Ectodermal cell (in vitro differentiated cells): ENCODE data around the gene CLCN3.
"Not testable (repeated sequence)": the region's sequence is repeated elsewhere in the genome, so short reads cannot be mapped to it uniquely, and the experiment has no call there.

Experiments used
- H3K27ac ChIP-seq: 2 replicates; pipeline ENCODE4 v1.7.0; 2013; ENCODE audit warnings: mild to moderate bottlenecking, low read depth, low read length; ENCODE audit not compliant: insufficient read depth, poor library complexity, severe bottlenecking
- H3K27me3 ChIP-seq: 2 replicates; pipeline ENCODE4 v1.7.0; 2013; ENCODE audit warnings: mild to moderate bottlenecking, low read length; ENCODE audit not compliant: insufficient read depth, control insufficient read depth, poor library complexity, severe bottlenecking
- H3K36me3 ChIP-seq: one replicate; pipeline ENCODE4 v1.7.0; 2013; ENCODE audit warnings: low read length; ENCODE audit not compliant: control insufficient read depth, insufficient read depth
- H3K4me1 ChIP-seq: one replicate; pipeline ENCODE4 v1.7.0; 2013; ENCODE audit warnings: low read length; ENCODE audit not compliant: control insufficient read depth, insufficient read depth
- H3K4me3 ChIP-seq: 2 replicates; pipeline ENCODE4 v1.7.0; 2013; ENCODE audit warnings: low read depth, low read length, control low read depth; ENCODE audit not compliant: insufficient read depth
- H3K9me3 ChIP-seq: 2 replicates; pipeline ENCODE4 v1.7.0; 2013; ENCODE audit warnings: mild to moderate bottlenecking, low read length, moderate library complexity; ENCODE audit not compliant: control insufficient read depth
- WGBS, 2 experiments: methylation state at CpG; one replicate each; pipeline ENCODE4 v1.1.7; 2013; ENCODE audit warnings: missing lambda C conversion rate in 2 of 2; 5-methylcytosine and 5-hydroxymethylcytosine counted together

CLCN3 gene

DNA sequence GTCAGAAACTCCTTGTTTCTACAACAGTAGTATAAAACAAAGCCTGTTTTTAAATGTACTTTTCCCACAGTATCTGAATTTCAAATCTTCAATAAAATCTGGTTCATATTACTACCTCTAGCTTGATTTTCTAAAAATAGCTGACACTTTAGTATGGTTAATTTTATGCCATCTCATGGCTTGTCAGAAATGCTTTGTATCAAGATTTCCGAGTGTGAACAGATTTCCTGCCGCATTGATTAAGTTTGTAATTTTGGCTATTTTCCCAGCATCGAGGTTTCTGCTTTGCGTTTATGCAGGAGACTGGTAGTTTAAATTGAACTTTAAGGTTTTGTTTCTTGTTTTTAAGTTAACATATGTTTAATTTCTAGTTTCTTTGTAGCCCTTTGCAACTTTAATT, 44.2 kb downstream of the CLCN3 start:
- WGBS, 2 experiments, result 96 to 98% methylated on average over 4 of the region's 4 CpGs

DNA sequence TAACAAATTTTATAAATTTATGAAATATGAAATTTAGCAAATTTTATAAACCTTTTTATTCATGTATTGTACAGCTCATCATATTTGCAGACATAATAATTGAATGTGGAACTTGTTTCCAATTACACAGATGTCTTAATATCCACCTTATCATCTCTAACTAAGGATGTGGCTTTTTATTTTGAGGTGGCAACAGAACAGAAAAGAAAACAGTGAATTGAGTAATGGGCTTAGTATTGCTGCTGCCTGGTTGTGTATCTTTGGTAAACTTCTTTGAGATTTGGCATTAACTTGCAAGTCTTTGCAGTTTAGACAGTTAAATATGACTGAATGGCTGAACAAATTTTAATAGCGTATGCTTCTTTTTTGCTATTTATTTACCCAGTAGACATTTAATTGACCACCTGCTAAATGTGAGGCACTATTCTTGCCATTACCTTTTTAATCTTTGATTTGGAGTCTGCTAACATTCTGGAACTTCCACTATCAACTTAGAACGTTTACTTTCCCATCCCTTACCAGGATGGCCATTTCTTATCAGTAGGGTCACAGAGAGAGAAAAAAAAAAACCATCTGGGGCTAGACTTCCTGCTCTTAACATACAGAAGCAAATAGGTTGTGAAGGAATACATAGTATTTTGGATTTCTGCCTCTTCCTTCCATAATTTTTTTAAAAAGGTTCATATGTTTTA, 44.8 kb downstream of the CLCN3 start:
- Histone ChIP-seq H3K27me3 (no peaks in the 10 kb centered on the region), H3K4me3 (no peak overlapping the region), H3K4me1 (no peaks in the 10 kb centered on the region), H3K36me3 (no peaks in the 10 kb centered on the region), H3K27ac (no peak overlapping the region), H3K9me3 (no peaks in the 10 kb centered on the region)
- 93 to 100% methylated on average over 1 to 2 of the region's 2 CpGs for WGBS, 2 experiments

More for the DNA sequence above, 44.2 kb downstream of the CLCN3 start:
- H3K27me3 ChIP-seq, result no peaks in the 10 kb centered on the region
- H3K4me1 ChIP-seq, result no peaks in the 10 kb centered on the region
- no peak overlapping the region for H3K4me3 ChIP-seq
- no peak overlapping the region for H3K27ac ChIP-seq
- no peaks in the 10 kb centered on the region for H3K9me3 ChIP-seq
- H3K36me3 ChIP-seq, result no peaks in the 10 kb centered on the region

DNA sequence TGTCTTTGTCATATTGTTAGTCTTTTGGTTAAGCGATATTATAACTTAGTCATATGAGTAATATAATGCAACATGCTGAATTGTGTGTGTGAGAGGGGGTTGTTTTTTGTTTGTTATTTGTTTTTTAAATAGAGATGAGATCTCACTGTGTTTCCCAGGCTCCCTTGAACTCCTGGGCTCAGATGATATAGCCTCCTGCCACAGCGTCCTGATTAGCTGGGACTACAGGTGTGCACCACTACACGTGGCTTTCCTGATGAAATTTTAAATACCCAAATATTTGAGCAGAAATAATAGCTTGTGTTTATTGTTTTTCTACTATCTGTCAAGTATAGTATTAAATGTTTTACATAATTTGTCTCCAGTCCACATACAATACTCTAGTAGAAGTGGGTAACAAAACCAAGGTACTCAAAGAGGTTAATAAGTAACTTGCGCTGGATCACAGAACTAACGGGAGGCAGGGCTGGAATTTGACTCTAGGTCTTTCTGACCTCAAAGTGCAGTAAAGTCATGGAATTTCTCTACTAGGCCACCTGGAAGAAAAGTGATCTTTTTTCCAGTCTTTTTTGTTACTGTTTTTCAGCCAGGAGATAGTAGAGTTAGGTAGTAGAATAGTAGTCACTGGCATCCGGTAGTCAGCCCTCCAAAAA, 47.8 kb downstream of the CLCN3 start:
- H3K9me3 ChIP-seq, result no peaks in the 10 kb centered on the region
- no peaks in the 10 kb centered on the region for H3K27me3 ChIP-seq
- no peaks in the 10 kb centered on the region for H3K4me1 ChIP-seq
- H3K36me3 ChIP-seq, result no peaks in the 10 kb centered on the region
- H3K27ac ChIP-seq, result no peak overlapping the region
- H3K4me3 ChIP-seq, result no peak overlapping the region
- WGBS, 2 experiments, result 91 to 96% methylated on average over 4 to 6 of the region's 6 CpGs

DNA sequence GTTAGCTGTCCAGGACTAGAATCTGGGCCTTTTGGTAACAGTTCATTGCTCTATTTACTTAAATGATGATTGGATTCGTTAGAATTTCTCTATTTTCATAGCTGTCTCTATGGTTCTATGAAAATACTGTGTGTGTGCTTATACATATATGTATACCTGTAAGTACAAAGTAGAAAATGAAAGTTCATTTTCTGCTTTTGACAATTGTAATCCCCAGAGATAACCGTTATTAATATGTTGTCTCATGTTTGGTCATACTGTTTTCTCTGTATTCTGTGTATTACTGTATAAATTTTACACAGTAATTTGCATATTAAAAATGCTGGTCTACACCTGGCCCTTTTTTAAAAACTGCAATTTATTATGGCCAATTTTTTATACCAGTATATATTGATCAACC, 55.4 kb downstream of the CLCN3 start:
- H3K27ac ChIP-seq, result no peak overlapping the region
- 100% methylated on average over 1 of the region's 2 CpGs; no CpG with 5 or more reads in 1 of the 2 experiments for WGBS, 2 experiments
- no peaks in the 10 kb centered on the region for H3K9me3 ChIP-seq
- peaks cover 8% of the 10 kb centered on the region for H3K36me3 ChIP-seq
- H3K4me3 ChIP-seq, result no peak overlapping the region
- no peaks in the 10 kb centered on the region for H3K27me3 ChIP-seq
- no peaks in the 10 kb centered on the region for H3K4me1 ChIP-seq

DNA sequence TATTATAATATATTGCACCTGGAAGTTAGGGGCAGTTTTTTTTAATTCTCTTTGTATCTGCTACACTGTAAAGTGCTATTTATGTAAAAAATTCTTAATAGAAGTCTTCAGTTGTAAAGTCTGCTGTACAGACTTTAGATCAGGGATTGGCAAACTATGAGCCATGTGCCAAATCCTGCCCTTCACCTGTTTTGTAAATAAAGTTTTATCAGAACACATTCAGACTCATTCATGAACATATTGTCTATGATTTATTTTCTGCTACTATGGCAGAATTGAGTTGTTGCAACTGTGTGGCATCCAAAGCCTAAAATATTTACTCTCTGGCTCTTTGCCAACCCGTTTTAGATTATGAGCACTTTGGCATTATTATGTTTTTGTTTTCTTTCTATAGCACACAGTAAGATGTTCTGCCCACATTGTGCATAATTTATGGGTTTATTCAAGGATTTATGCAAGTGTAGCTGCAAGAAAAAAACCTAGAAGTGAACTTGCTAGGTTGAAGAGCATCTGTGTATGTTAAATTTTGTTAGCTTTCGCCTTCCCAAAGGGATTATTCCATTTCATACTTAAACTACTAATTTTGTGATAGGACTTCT, 56.9 kb downstream of the CLCN3 start:
- Histone ChIP-seq H3K4me1 (no peaks in the 10 kb centered on the region), H3K4me3 (no peak overlapping the region)
- 89 to 97% methylated on average over 1 to 2 of the region's 2 CpGs for WGBS, 2 experiments

DNA sequence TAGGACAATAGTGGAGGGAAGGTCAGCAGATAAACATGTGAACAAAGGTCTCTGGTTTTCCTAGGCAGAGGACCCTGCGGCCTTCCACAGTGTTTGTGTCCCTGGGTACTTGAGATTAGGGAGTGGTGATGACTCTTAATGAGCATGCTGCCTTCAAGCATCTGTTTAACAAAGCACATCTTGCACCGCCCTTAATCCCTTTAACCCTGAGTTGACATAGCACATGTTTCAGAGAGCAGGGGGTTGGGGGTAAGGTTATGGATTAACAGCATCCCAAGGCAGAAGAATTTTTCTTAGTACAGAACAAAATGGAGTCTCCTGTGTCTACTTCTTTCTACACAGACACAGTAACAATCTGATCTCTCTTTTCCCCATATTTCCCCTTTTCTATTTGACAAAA, 58.1 kb downstream of the CLCN3 start:
- H3K4me3 ChIP-seq, H3K27ac ChIP-seq, H3K4me1 ChIP-seq, H3K27me3 ChIP-seq, H3K9me3 ChIP-seq: not testable (repeated sequence)
- peaks cover 11% of the 10 kb centered on the region for H3K36me3 ChIP-seq
- no CpG with 5 or more reads among the region's 2 CpGs for WGBS, 2 experiments

More for the DNA sequence above, 56.9 kb downstream of the CLCN3 start:
- H3K36me3 ChIP-seq, result peaks cover 11% of the 10 kb centered on the region
- H3K27ac ChIP-seq, result no peak overlapping the region
- H3K27me3 ChIP-seq, result no peaks in the 10 kb centered on the region
- H3K9me3 ChIP-seq, result no peaks in the 10 kb centered on the region

DNA sequence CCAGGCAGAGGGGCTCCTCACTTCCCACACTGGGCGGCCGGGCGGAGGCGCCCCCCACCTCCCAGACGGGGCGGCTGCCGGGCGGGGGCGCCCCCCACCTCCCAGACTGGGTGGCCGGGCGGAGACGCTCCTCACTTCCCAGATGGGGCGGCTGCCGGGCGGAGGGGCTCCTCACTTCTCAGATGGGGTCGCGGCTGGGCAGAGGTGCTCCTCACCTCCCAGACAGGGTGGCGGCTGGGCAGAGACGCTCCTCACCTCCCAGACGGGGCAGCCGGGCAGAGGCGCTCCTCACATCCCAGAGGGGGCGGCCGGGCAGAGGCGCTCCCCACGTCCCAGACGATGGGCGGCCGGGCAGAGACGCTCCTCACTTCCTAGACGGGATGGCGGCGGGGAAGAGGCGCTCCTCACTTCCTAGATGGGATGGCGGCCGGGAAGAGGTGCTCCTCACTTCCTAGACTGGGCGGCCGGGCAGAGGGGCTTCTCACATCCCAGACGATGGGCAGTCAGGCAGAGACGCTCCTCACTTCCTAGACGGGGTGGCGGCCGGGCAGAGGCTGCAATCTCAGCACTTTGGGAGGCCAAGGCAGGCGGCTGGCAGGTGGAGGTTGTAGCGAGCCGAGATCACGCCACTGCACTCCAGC, 58.7 kb downstream of the CLCN3 start:
- H3K4me3 ChIP-seq, H3K4me1 ChIP-seq, H3K27ac ChIP-seq, H3K27me3 ChIP-seq, H3K9me3 ChIP-seq: not testable (repeated sequence)
- 93 to 96% methylated on average over 43 of the region's 47 CpGs for WGBS, 2 experiments
- peaks cover 11% of the 10 kb centered on the region for H3K36me3 ChIP-seq

DNA sequence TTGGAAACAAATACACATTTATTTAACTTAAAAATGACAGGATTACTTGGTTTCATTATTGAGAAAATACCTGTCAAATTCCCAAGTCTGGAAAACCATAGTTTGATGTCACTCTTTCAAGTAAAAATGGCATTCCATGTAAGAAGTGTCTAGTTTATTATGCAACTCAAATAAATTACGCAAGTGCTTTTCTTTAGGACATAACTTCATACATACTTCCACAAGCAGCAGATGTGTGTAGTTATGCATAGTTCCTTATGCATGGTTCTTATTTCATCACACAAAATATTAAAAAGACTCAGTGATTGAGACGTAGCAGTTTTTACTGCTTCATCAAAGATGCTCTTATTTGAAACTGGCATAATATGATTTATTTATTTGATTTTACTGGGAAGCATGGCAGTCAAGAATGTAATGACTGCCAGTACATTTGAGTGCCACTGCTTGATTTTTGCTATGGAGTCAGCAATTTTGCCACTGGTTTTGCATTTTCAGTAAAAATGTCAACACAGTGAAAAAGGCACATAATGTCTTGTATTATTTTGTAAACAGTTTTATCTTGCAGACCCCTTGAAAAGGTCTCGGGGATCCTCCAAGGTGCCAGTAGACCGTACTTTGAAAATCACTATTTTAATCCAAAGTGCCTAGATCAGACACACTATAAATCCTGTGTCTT, 62.1 kb downstream of the CLCN3 start:
- 90 to 95% methylated on average over 2 to 4 of the region's 4 CpGs for WGBS, 2 experiments
- H3K4me3 ChIP-seq, result no peak overlapping the region
- peaks cover 11% of the 10 kb centered on the region for H3K36me3 ChIP-seq
- no peaks in the 10 kb centered on the region for H3K9me3 ChIP-seq
- no peaks in the 10 kb centered on the region for H3K4me1 ChIP-seq
- no peak overlapping the region for H3K27ac ChIP-seq
- no peaks in the 10 kb centered on the region for H3K27me3 ChIP-seq

DNA sequence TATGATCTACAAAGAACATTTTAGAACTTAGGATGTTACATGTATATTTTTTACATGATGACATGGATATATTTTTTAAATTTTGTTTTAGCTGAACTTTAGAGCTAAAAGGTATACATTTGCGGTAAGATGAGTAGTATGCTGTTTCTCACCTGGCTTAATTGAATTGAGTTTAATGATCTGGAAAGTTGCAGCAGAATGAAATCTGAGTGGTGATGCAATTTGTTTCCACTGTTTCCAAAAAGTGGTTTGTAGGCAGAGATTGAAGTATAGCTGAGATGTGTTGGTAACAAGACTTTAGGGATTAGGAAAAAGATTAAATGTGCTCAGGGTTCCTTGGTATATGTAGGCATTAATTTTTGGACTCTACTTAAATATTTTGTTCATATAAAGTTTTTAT, 69.3 kb downstream of the CLCN3 start:
- peaks cover 4% of the 10 kb centered on the region for H3K36me3 ChIP-seq
- no peaks in the 10 kb centered on the region for H3K4me1 ChIP-seq
- H3K27me3 ChIP-seq, result no peaks in the 10 kb centered on the region
- H3K4me3 ChIP-seq, result no peak overlapping the region
- 93 to 95% methylated on average over 1 of the region's 1 CpG for WGBS, 2 experiments
- no peaks in the 10 kb centered on the region for H3K9me3 ChIP-seq
- no peak overlapping the region for H3K27ac ChIP-seq

DNA sequence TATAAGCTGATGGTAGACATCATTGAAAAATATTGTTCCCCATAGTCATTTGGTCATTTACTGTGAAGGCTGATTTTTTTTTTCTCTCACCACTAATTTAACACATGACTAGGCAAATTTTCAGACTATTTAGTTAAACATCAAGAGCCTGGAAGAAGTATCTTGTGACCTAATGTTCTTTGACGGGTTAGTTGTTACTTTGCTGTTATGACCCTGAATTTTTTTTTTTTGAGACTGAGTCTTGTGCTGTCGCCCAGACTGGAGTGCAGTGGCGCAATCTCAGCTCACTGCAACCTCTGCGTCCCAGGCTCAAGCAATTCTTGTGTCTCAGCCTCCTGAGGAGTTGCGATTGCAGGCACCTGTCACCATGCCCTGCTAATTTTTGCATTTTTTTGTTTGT, 70.4 kb downstream of the CLCN3 start:
- no peaks in the 10 kb centered on the region for H3K9me3 ChIP-seq
- H3K4me3 ChIP-seq, result no peak overlapping the region
- H3K36me3 ChIP-seq, result peaks cover 4% of the 10 kb centered on the region
- H3K27ac ChIP-seq, result no peak overlapping the region
- H3K4me1 ChIP-seq, result no peaks in the 10 kb centered on the region
- H3K27me3 ChIP-seq, result no peaks in the 10 kb centered on the region
- 91 to 98% methylated on average over 5 of the region's 5 CpGs for WGBS, 2 experiments
